ENCODE data around the gene C1orf50. TPM values are rescaled to one million over a fixed set of nuclear protein-coding genes. Genes with fewer than 3 reads are reported as not detected.

C1orf50 gene
- total RNA-seq, 5 donors from 2014 or later (not counting 1 experiment from before 2014, with no cell fraction given), result 12.4 to 15.3 (median 13.9) TPM

DNA sequence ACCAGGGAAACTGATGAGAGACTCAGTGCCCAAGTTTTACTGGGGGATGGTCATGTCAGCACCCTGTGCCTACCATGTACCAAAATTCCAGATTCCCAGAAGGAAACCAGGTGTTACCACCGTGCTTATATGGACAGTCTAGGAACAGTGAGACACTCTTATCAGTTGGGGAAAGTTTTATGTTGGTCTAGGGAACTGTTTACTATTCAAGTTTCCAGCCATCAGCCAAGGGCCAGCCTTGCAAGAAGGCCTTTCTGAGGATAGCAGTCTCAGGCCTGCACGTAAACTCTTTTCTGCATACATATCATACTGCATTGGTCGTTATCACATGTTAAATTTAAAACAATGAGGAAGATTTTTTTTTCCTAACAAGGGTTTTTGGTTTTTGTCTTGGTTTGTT is 30.4 kb downstream of the C1orf50 start:
- no peak overlapping the region for H3K4me3 Mint-ChIP-seq
- WGBS (ENCODE audit: insufficient coverage), result 83% methylated on average over 1 of the region's 3 CpGs
- Histone ChIP-seq H3K36me3 (ENCODE audit: control insufficient read depth in 2 of 2, extremely low read depth in 1 of 2, insufficient read depth in 1 of 2, low read length in 1 of 2) (no peaks in the 10 kb centered on the region), H3K4me3 (ENCODE audit: control insufficient read depth in 1 of 2, extremely low read depth in 1 of 2, low read length in 1 of 2) (no peak overlapping the region), H3K9me3 (no peaks in the 10 kb centered on the region), H3K4me1 (ENCODE audit: control insufficient read depth in 1 of 2, extremely low read depth in 1 of 2, insufficient read depth in 2 of 2, low read length in 2 of 2) (no peaks in the 10 kb centered on the region), H3K27me3 (replicated peaks in 1 of 2; ENCODE audit: control insufficient read depth in 2 of 2, extremely low read depth in 1 of 2, insufficient read depth in 2 of 2, low read length in 1 of 2) (no peaks in the 10 kb centered on the region), H3K27ac (ENCODE audit: low read length) (no peak overlapping the region)
- H3K36me3 Mint-ChIP-seq, result no peaks in the 10 kb centered on the region
- no peak for DNase-seq
- H3K27ac Mint-ChIP-seq, result no peak overlapping the region
- POLR2A ChIA-PET, result no interaction called here
- CTCF ChIA-PET, result no interaction called here
- no peak for ATAC-seq (replicated peaks in 1 of 4)
- no peaks in the 10 kb centered on the region for H3K27me3 Mint-ChIP-seq
- H3K4me1 Mint-ChIP-seq, result no peaks in the 10 kb centered on the region
- H3K9me3 Mint-ChIP-seq, result no peaks in the 10 kb centered on the region

GRCh38 chr1:42797979-42798378 is 30.9 kb downstream of the C1orf50 start:
- Mint-ChIP-seq H3K36me3 (no peaks in the 10 kb centered on the region), H3K9me3 (no peaks in the 10 kb centered on the region), H3K27me3 (no peaks in the 10 kb centered on the region), H3K27ac (no peak overlapping the region), H3K4me1 (no peaks in the 10 kb centered on the region), H3K4me3 (no peak overlapping the region)
- no peak overlapping the region for H3K27ac ChIP-seq (ENCODE audit: low read length)
- H3K9me3 ChIP-seq, result no peaks in the 10 kb centered on the region
- 53% methylated on average over 4 of the region's 5 CpGs for WGBS (ENCODE audit: insufficient coverage)
- DNase-seq, result no peak
- no peak overlapping the region for H3K4me3 ChIP-seq (ENCODE audit: control insufficient read depth in 1 of 2, extremely low read depth in 1 of 2, low read length in 1 of 2)
- H3K27me3 ChIP-seq (replicated peaks in 1 of 2; ENCODE audit: control insufficient read depth in 2 of 2, extremely low read depth in 1 of 2, insufficient read depth in 2 of 2, low read length in 1 of 2), result no peaks in the 10 kb centered on the region
- ChIA-PET CTCF (no interaction called here), POLR2A (no interaction called here)
- no peaks in the 10 kb centered on the region for H3K36me3 ChIP-seq (ENCODE audit: control insufficient read depth in 2 of 2, extremely low read depth in 1 of 2, insufficient read depth in 1 of 2, low read length in 1 of 2)
- no peak for ATAC-seq (replicated peaks in 1 of 4)
- no peaks in the 10 kb centered on the region for H3K4me1 ChIP-seq (ENCODE audit: control insufficient read depth in 1 of 2, extremely low read depth in 1 of 2, insufficient read depth in 2 of 2, low read length in 2 of 2)

- no peaks in the 10 kb centered on the region for H3K9me3 ChIP-seq
- Mint-ChIP-seq H3K4me1 (peaks cover 3 to 4% (median 3%) of the 10 kb centered on the region in 3 donors), H3K9me3 (no peaks in the 10 kb centered on the region), H3K36me3 (peaks cover 23% of the 10 kb centered on the region), H3K27me3 (no peaks in the 10 kb centered on the region), H3K4me3 (no peak overlapping the region), H3K27ac (no peak overlapping the region)
- H3K27me3 ChIP-seq (replicated peaks in 1 of 2; ENCODE audit: control insufficient read depth in 2 of 2, extremely low read depth in 1 of 2, insufficient read depth in 2 of 2, low read length in 1 of 2), result peaks cover 0 to 3% of the 10 kb centered on the region in 2 experiments
- ChIA-PET CTCF (no interaction called here), POLR2A (interaction anchor here in 1 of 2 donors (0.7 kb wide), 1 partner anchor 48 kb away, joined by 5 read pairs; no protein-coding TSS in a partner anchor)
- H3K36me3 ChIP-seq (ENCODE audit: control insufficient read depth in 2 of 2, extremely low read depth in 1 of 2, insufficient read depth in 1 of 2, low read length in 1 of 2), result no peaks in the 10 kb centered on the region
- peaks cover 0 to 5% of the 10 kb centered on the region in 2 experiments for H3K4me1 ChIP-seq (ENCODE audit: control insufficient read depth in 1 of 2, extremely low read depth in 1 of 2, insufficient read depth in 2 of 2, low read length in 2 of 2)
- no peak for DNase-seq
- no peak overlapping the region for H3K4me3 ChIP-seq (ENCODE audit: control insufficient read depth in 1 of 2, extremely low read depth in 1 of 2, low read length in 1 of 2)
- 100% methylated on average over 4 of the region's 8 CpGs for WGBS (ENCODE audit: insufficient coverage)
- ATAC-seq (replicated peaks in 1 of 4), result no peak
- no peak overlapping the region for H3K27ac ChIP-seq (ENCODE audit: low read length)
These were observed 34.9 kb downstream of the C1orf50 start for GRCh38 chr1:42801832-42802473.

- ChIA-PET CTCF (no interaction called here), POLR2A (no interaction called here)
- ATAC-seq (replicated peaks in 1 of 4) (no peak), DNase-seq (no peak)
- no peak overlapping the region for H3K27ac Mint-ChIP-seq
- H3K4me1 Mint-ChIP-seq, result peaks cover 11 to 14% (median 12%) of the 10 kb centered on the region in 3 donors
- peaks cover 31% of the 10 kb centered on the region for H3K36me3 Mint-ChIP-seq
- H3K9me3 Mint-ChIP-seq, result no peaks in the 10 kb centered on the region
- H3K4me3 ChIP-seq (ENCODE audit: control insufficient read depth in 1 of 2, extremely low read depth in 1 of 2, low read length in 1 of 2), result no peak overlapping the region
- H3K27me3 Mint-ChIP-seq, result no peaks in the 10 kb centered on the region
- peaks cover 0 to 3% of the 10 kb centered on the region in 2 experiments for H3K27me3 ChIP-seq (replicated peaks in 1 of 2; ENCODE audit: control insufficient read depth in 2 of 2, extremely low read depth in 1 of 2, insufficient read depth in 2 of 2, low read length in 1 of 2)
- peaks cover 0 to 7% of the 10 kb centered on the region in 2 donors for H3K36me3 ChIP-seq (ENCODE audit: control insufficient read depth in 2 of 2, extremely low read depth in 1 of 2, insufficient read depth in 1 of 2, low read length in 1 of 2)
- H3K27ac ChIP-seq (ENCODE audit: low read length), result no peak overlapping the region
- peaks cover 4 to 12% of the 10 kb centered on the region in 2 experiments for H3K4me1 ChIP-seq (ENCODE audit: control insufficient read depth in 1 of 2, extremely low read depth in 1 of 2, insufficient read depth in 2 of 2, low read length in 2 of 2)
- H3K9me3 ChIP-seq, result no peaks in the 10 kb centered on the region
- H3K4me3 Mint-ChIP-seq, result no peak overlapping the region
These were observed 39.1 kb downstream of the C1orf50 start for GRCh38 chr1:42806171-42806570.

DNA sequence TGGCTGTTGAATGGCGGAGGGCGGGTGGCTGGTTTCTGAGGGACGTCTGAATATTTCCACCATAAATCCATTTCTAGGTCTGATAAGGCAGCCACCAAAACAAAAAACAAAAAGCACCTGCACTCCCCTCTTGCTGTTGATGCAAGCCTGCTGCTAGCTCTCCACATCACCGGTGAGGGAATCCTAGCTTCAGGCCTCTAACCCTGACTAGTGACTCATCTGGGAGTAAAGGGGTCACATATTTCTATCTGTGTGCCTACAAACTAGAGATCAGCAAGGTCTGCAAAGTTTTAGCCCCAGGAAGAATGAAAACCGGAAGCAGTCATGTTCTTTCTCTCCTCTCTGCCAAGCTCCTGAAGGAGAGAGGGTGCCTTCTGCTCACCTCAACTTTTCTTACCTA is 39.5 kb downstream of the C1orf50 start:
- no peak for DNase-seq
- POLR2A ChIA-PET, result interaction anchor here in 1 of 2 donors (0.6 kb wide), 1 partner anchor 983 kb away, joined by 6 read pairs; no protein-coding TSS in a partner anchor
- Mint-ChIP-seq H3K27me3 (no peaks in the 10 kb centered on the region), H3K36me3 (peaks cover 33% of the 10 kb centered on the region), H3K4me3 (no peak overlapping the region), H3K9me3 (no peaks in the 10 kb centered on the region), H3K27ac (peak overlapping the region in 1 of 2 donors; percentile 56), H3K4me1 (peaks cover 11 to 14% (median 12%) of the 10 kb centered on the region in 3 donors)
- peaks cover 0 to 7% of the 10 kb centered on the region in 2 donors for H3K36me3 ChIP-seq (ENCODE audit: control insufficient read depth in 2 of 2, extremely low read depth in 1 of 2, insufficient read depth in 1 of 2, low read length in 1 of 2)
- CTCF ChIA-PET, result no interaction called here
- H3K27me3 ChIP-seq (replicated peaks in 1 of 2; ENCODE audit: control insufficient read depth in 2 of 2, extremely low read depth in 1 of 2, insufficient read depth in 2 of 2, low read length in 1 of 2), result peaks cover 0 to 3% of the 10 kb centered on the region in 2 experiments
- ATAC-seq (replicated peaks in 1 of 4), result no peak
- H3K4me1 ChIP-seq (ENCODE audit: control insufficient read depth in 1 of 2, extremely low read depth in 1 of 2, insufficient read depth in 2 of 2, low read length in 2 of 2), result peaks cover 4 to 12% of the 10 kb centered on the region in 2 experiments
- no peak overlapping the region for H3K4me3 ChIP-seq (ENCODE audit: control insufficient read depth in 1 of 2, extremely low read depth in 1 of 2, low read length in 1 of 2)
- H3K9me3 ChIP-seq, result no peaks in the 10 kb centered on the region
- H3K27ac ChIP-seq (ENCODE audit: low read length), result no peak overlapping the region
- WGBS (ENCODE audit: insufficient coverage), result 100% methylated on average over 3 of the region's 5 CpGs

GRCh38 chr1:42807056-42807668 is 40.1 kb downstream of the C1orf50 start:
- peaks cover 0 to 7% of the 10 kb centered on the region in 2 donors for H3K36me3 ChIP-seq (ENCODE audit: control insufficient read depth in 2 of 2, extremely low read depth in 1 of 2, insufficient read depth in 1 of 2, low read length in 1 of 2)
- no peaks in the 10 kb centered on the region for H3K9me3 ChIP-seq
- Mint-ChIP-seq H3K4me3 (no peak overlapping the region), H3K4me1 (peaks cover 11 to 14% (median 12%) of the 10 kb centered on the region in 3 donors), H3K27ac (peak overlapping the region; percentile 56 to 63), H3K36me3 (peaks cover 35% of the 10 kb centered on the region), H3K9me3 (no peaks in the 10 kb centered on the region), H3K27me3 (no peaks in the 10 kb centered on the region)
- peaks cover 0 to 3% of the 10 kb centered on the region in 2 experiments for H3K27me3 ChIP-seq (replicated peaks in 1 of 2; ENCODE audit: control insufficient read depth in 2 of 2, extremely low read depth in 1 of 2, insufficient read depth in 2 of 2, low read length in 1 of 2)
- no peak for ATAC-seq (replicated peaks in 1 of 4)
- peaks cover 4 to 12% of the 10 kb centered on the region in 2 experiments for H3K4me1 ChIP-seq (ENCODE audit: control insufficient read depth in 1 of 2, extremely low read depth in 1 of 2, insufficient read depth in 2 of 2, low read length in 2 of 2)
- DNase-seq, result no peak
- peak overlapping the region; percentile 9 for H3K27ac ChIP-seq (ENCODE audit: low read length)
- no peak overlapping the region for H3K4me3 ChIP-seq (ENCODE audit: control insufficient read depth in 1 of 2, extremely low read depth in 1 of 2, low read length in 1 of 2)
- ChIA-PET POLR2A (interaction anchor here in 1 of 2 donors (0.6 kb wide), 1 partner anchor 982 kb away, joined by 6 read pairs; no protein-coding TSS in a partner anchor), CTCF (no interaction called here)
